BE2C (cell line): ENCODE results near the gene BPIFB3.

ENCODE experiments used
- DNase-seq: peaks from one replicate; pipeline ENCODE4 v3.0.0-alpha.2; 2020
- H3K27me3 ChIP-seq: fragments of 250-450 bp; sonication (Bioruptor Pico); 2 replicates; pipeline ENCODE4 v1.5.1; 2020; ENCODE audit warnings: mild to moderate bottlenecking
- H3K36me3 ChIP-seq: fragments of 250-450 bp; sonication (Bioruptor Pico); 2 replicates; pipeline ENCODE4 v1.5.1; 2020; ENCODE audit warnings: mild to moderate bottlenecking
- H3K4me1 ChIP-seq: fragments of 250-450 bp; sonication (Bioruptor Pico); 2 replicates; pipeline ENCODE4 v1.5.1; 2020
- H3K4me3 ChIP-seq: 2 replicates; pipeline ENCODE4 v1.5.1; 2011; ENCODE audit warnings: low read depth, low read length
- H3K9me3 ChIP-seq: fragments of 250-450 bp; sonication (Bioruptor Pico); 2 replicates; pipeline ENCODE4 v1.5.1; 2020
- CTCF ChIP-seq: IDR thresholded peaks from 2 replicates; pipeline ENCODE4 v1.5.1; 2012; ENCODE audit warnings: mild to moderate bottlenecking, low read depth, low read length

BPIFB3 gene

DNA sequence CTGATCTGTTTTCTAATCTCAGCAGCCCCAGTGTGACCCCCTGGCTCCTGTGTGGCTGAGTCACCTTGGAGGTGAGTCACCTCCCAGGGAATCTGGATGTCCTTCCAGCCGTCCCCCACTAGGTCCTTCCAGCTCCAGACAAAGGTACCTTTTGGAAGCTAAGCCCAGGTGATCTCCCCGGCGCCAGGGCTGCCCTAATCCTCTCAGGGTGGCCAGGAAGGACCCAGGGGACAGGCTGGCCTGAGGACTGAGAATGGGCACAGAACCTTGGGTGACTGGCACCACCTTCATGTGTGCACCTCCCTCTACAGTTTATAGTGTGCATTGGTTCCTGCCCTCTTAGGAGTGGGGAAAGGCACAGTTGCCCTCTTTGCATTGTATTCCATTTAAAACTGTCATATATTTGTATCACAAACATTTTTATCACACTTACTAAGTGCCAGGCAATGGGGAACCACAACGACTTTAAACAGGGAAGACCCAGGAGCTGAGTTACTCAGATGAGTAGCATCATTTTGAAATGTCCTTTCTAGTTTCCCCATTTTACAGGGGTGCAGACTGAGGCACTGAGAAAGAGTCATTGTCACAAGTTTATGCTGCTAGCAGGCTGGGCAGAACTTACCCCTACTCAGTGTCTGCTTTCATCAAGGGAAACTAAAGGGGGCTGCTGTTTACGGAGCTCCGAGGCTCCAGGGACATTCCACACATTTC is 23.1 kb downstream of the BPIFB3 start:
- TF ChIP-seq CTCF = no peak
- H3K36me3 ChIP-seq = no peaks in the 10 kb centered on the region
- no peaks in the 10 kb centered on the region; the same call in 1 of the 2 replicates for H3K9me3 ChIP-seq
- no peaks in the 10 kb centered on the region; the same call in 1 of the 2 replicates for H3K27me3 ChIP-seq
- H3K4me1 ChIP-seq = no peaks in the 10 kb centered on the region
- no peak for DNase-seq
- no peak overlapping the region for H3K4me3 ChIP-seq

GRCh38 chr20:33079259-33079658 is 25.6 kb downstream of the BPIFB3 start, which contains the start of gene BPIFB4:
TSS of gene BPIFB4 (plus strand) at chr20:33079643. CDS start at chr20:33081527, 1,884 bp downstream.
- no peak for DNase-seq
- TF ChIP-seq CTCF = no peak
- Histone ChIP-seq H3K4me3 (no peak within 1 kb of the TSS), H3K36me3 (no peaks in the 10 kb centered on the region), H3K9me3 (no peaks in the 10 kb centered on the region; the same call in 1 of the 2 replicates), H3K4me1 (no peaks in the 10 kb centered on the region), H3K27me3 (no peaks in the 10 kb centered on the region; the same call in 1 of the 2 replicates)

- TF ChIP-seq CTCF = no peak
- Histone ChIP-seq H3K9me3 (no peaks in the 10 kb centered on the region; the same call in 1 of the 2 replicates), H3K36me3 (no peaks in the 10 kb centered on the region), H3K4me1 (no peaks in the 10 kb centered on the region), H3K4me3 (no peak overlapping the region), H3K27me3 (no peaks in the 10 kb centered on the region)
- DNase-seq = no peak
Observed at GRCh38 chr20:33081411-33082154, 27.9 kb downstream of the BPIFB3 start.

- Histone ChIP-seq H3K27me3 (no peaks in the 10 kb centered on the region), H3K9me3 (no peaks in the 10 kb centered on the region; the same call in 1 of the 2 replicates), H3K36me3 (no peaks in the 10 kb centered on the region), H3K4me3 (no peak overlapping the region), H3K4me1 (no peaks in the 10 kb centered on the region)
- DNase-seq = no peak
- no peak for TF ChIP-seq CTCF
Observed at GRCh38 chr20:33082546-33082945, 28.8 kb downstream of the BPIFB3 start.

- H3K4me3 ChIP-seq = no peak overlapping the region
- no peak for DNase-seq
- no peaks in the 10 kb centered on the region; the same call in 1 of the 2 replicates for H3K9me3 ChIP-seq
- H3K27me3 ChIP-seq = peaks cover 3% of the 10 kb centered on the region; the same call in 1 of the 2 replicates
- H3K36me3 ChIP-seq = no peaks in the 10 kb centered on the region
- no peaks in the 10 kb centered on the region for H3K4me1 ChIP-seq
- no peak for TF ChIP-seq CTCF
Observed at GRCh38 chr20:33083544-33084340, 30.0 kb downstream of the BPIFB3 start.
